RWPE1 (cell line): Measurements from ENCODE around the gene DLGAP4.

Source experiments
- CTCF ChIA-PET: fragments of 350-600 bp; sonication (Branson Sonifier 250); formaldehyde crosslinking; extraction: SDS; loops from one replicate; lab custom pipeline; 2021; lab: Yijun Ruan, JAX
- POLR2A ChIA-PET: fragments of 400-600 bp; formaldehyde crosslinking; extraction: SDS; loops from one replicate; lab custom pipeline; 2020; ENCODE audit warnings: antibody characterized with exemption; ENCODE audit not compliant: low non-redundant PET; lab: Yijun Ruan, JAX
- DNase-seq: peaks from one replicate; pipeline ENCODE4 v3.0.0; 2012; ENCODE audit warnings: low spot score
- H3K27ac ChIP-seq: fragments of 450-650 bp; 2 replicates; pipeline ENCODE4 v1.5.1; 2017
- CTCF ChIP-seq: fragments of 450-650 bp; conservative IDR thresholded peaks from 2 replicates; pipeline ENCODE4 v1.5.1; 2017; ENCODE audit warnings: low read depth, mild to moderate bottlenecking

DLGAP4 gene

GRCh38 chr20:36369739-36370138 lies 63.6 kb downstream of the DLGAP4 start:
- no peak for DNase-seq
- ChIA-PET CTCF (interaction anchor here (0.6 kb wide), 1 partner anchor 9 kb away, joined by 3 read pairs; no protein-coding TSS in a partner anchor), POLR2A (no interaction called here)
- H3K27ac ChIP-seq, result no peak overlapping the region
- TF ChIP-seq CTCF, result no peak

- CTCF ChIA-PET, result interaction anchor here (0.5 kb wide), 1 partner anchor 46 kb away, joined by 4 read pairs; no protein-coding TSS in a partner anchor
- H3K27ac ChIP-seq, result no peak overlapping the region
- POLR2A ChIA-PET, result no interaction called here
- no peak for DNase-seq
- no peak for TF ChIP-seq CTCF
Observed at GRCh38 chr20:36370991-36371790, 65.1 kb downstream of the DLGAP4 start.

- DNase-seq, result no peak
- CTCF ChIA-PET, result no interaction called here
- no peak for TF ChIP-seq CTCF
- POLR2A ChIA-PET, result no interaction called here
- no peak overlapping the region for H3K27ac ChIP-seq
Observed at GRCh38 chr20:36372666-36373065, 66.5 kb downstream of the DLGAP4 start.

GRCh38 chr20:36373089-36373488 lies 67.0 kb downstream of the DLGAP4 start:
- ChIA-PET POLR2A (no interaction called here), CTCF (interaction anchor here (0.7 kb wide), 1 partner anchor 168 kb away, joined by 5 read pairs; no protein-coding TSS in a partner anchor)
- no peak for TF ChIP-seq CTCF

GRCh38 chr20:36374995-36375394 lies 68.9 kb downstream of the DLGAP4 start:
- CTCF ChIA-PET, result interaction anchor here (0.5 to 2.8 kb wide), 6 partner anchors 9 to 218 kb away, joined by 3 to 7 read pairs (median 3); no protein-coding TSS in a partner anchor
- H3K27ac ChIP-seq, result no peak overlapping the region
- no peak for DNase-seq
- no peak for TF ChIP-seq CTCF
- POLR2A ChIA-PET, result no interaction called here

More at GRCh38 chr20:36373089-36373488, 67.0 kb downstream of the DLGAP4 start:
- no peak overlapping the region for H3K27ac ChIP-seq
- DNase-seq, result no peak

GRCh38 chr20:36377348-36378326 lies 71.5 kb downstream of the DLGAP4 start:
- ChIA-PET POLR2A (no interaction called here), CTCF (interaction anchor here (0.7 to 1.2 kb wide), 3 partner anchors 43 to 62 kb away, joined by 3 to 4 read pairs (median 4); no protein-coding TSS in a partner anchor)
- no peak for DNase-seq

More at GRCh38 chr20:36377348-36378326, 71.5 kb downstream of the DLGAP4 start:
- no peak for TF ChIP-seq CTCF
- H3K27ac ChIP-seq, result no peak overlapping the region
